CD4-positive, alpha-beta T cell treated with Interleukin-15 for 4 hours (primary cell): ENCODE measurements around the gene PCP2.

ENCODE experiments used
- DNase-seq: peaks from one replicate; pipeline ENCODE4 v3.0.0-alpha.2; 2020; ENCODE audit warnings: low spot score

Gene PCP2

GRCh38 chr19:7618771-7619510, 14.6 kb downstream of the PCP2 start:
- no peak for DNase-seq

GRCh38 chr19:7618348-7618747, 15.2 kb downstream of the PCP2 start:
- DNase-seq = no peak

- no peak for DNase-seq
Measured at GRCh38 chr19:7617735-7618134, 15.8 kb downstream of the PCP2 start.

DNA sequence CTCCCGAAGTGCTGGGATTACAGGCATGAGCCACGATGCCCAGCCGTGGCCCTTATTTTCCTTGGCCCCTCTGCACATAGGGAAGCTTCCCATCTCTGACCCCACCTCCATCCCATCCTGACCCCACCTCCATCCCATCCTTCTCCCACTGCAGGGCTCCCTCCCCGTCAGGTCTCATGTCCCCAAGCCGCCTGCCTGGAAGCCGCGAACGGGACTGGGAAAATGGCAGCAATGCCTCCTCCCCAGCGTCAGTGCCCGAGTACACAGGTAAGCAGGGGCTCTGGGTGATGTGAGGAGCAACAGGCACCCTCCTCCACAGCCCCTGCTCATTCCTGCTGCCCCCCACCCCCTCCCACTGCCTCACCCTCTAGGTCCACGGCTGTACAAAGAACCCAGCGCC, 16.3 kb downstream of the PCP2 start:
- DNase-seq = no peak

- no peak for DNase-seq
Measured at GRCh38 chr19:7614859-7615741, 18.4 kb downstream of the PCP2 start.

- DNase-seq = no peak
Measured at GRCh38 chr19:7612282-7613274, 20.9 kb downstream of the PCP2 start.

GRCh38 chr19:7611541-7612279, 21.8 kb downstream of the PCP2 start:
- no peak for DNase-seq

- no peak for DNase-seq
Measured at GRCh38 chr19:7610491-7611240, 22.9 kb downstream of the PCP2 start.

GRCh38 chr19:7607874-7608560, 25.5 kb downstream of the PCP2 start:
- DNase-seq = no peak

DNA sequence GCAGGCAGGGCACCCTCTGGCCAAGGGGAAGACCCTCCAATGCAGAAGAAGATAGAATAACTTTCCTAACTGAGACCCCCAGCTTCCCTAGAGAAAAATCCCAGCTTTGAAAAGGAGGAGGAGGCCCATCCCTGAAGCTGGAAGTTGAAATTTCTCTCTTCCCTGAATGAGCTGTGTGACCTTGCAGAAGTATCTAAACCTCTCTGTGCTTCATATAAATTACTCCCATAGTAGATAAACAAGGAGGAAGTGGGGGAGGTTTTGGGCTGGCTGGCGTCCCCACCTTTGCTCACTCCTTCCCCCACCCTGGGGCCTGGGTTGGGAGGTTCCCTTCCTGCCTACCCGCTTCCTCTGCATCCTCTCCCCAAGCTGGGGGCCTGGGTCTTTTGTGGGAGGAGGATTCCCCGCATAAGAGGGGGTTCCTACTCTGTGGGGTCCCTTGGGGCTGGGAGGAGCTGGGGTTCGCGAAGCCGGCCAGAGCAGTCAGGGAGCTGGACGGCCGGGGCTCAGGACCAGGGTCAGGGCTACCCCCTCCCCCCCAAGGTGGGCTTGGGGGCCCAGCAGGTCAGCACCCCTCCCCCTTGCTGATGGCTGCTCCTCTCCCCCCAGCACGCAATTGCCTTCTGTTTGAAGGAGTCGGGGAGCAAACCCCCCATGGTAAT, 26.2 kb downstream of the PCP2 start:
- no peak for DNase-seq

DNA sequence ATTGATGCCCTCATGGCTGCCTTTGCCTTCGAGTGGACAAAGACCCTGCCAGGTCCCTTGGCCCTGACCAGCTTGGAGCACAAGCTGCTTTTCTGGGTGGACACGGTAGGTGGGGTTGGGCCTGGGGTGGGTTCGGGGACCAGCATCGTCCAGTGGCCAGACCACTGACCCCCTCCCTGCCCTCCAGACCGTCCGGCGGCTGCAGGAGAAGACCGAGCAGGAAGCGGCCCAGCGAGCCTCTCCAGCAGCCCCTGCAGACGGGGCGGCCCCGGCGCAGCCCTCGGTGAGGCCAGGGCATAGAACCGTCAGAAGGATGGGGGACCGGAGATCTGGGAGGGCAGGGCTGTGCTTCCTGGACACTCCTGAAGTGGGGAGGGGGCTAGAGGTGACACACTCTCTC, 27.2 kb downstream of the PCP2 start:
- DNase-seq = no peak

DNA sequence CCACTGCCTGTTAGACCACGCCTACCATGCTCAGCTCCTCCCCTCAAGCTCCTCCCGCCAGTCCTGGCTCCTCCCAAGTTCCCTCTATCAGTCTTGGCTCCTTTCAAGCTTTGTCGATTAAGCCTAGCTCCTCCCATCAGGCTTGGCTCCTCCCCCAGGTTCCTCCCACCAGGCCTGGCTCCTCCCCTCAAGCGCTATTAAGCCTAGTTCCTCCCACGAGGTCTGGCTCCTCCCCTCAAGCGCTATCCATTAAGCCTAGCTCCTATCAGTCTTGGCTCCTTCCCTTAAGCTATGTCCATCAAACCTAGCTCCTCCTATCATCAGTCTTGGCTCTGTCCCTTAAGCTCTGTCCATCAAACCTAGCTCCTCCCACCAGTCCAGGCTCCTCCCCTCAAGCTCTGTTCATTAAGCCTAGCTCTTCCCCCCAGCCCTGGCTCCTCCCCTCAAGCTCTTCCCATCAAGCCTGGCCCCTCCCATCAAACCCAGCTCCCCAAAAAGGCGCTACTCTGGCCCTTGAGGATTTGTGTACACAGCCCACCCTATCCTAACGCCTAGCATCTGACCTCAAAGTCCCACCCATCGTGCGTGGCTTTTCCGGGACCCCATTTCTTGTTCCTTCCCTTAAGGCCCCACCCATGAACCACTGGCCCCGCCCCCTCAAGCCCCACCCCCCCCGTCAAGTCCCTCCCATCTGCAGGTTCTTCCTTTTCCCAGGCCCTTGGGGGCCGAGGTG, 27.9 kb downstream of the PCP2 start:
- DNase-seq = no peak

DNA sequence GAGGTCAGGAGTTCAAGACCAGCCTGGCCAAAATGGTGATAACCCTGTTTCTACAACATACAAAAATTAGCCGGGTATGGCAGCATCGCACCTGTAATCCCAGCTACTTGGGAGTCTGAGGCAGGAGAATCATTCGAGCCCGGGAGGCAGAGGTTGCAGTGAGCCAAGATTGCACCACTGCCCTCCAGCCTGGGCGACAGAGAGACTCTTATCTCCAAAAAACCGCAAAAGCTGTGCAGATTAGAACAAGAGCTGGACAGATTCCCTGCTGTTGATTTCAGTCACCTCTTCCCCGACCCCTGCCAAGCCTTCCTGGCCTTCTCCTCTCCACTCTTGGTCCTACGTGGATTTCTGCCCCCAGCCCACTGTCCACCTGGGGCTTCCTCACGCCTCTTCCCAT, 29.6 kb downstream of the PCP2 start:
- no peak for DNase-seq

DNA sequence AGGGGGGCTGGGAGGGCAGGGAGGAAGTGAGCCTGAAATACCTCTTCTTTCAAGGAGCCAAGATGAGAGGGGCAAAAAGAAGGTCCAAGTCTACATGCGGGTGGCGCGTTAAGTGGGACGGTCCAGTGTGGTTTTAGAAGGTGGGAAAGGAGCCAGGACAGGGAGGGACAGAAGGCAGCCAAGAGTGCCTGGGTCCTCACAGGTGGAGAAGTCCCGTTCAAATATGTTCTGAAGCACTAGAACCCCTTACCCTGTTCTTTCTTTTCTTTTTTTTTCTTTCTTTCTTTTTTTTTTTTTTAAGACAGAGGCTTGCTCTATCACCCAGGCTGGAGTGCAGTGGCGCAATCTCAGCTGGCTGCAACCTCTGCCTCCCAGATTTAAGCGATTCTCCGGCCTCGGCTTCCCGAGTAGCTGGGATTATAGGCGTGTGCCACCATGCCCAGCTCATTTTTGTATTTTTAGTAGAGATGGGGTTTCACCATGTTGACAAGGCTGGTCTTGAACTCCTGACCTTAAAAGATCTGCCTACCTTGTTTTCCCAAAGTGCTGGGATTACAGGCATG, 30.5 kb downstream of the PCP2 start:
- DNase-seq = no peak

- DNase-seq = no peak
Measured at GRCh38 chr19:7602240-7602934, 31.1 kb downstream of the PCP2 start.

DNA sequence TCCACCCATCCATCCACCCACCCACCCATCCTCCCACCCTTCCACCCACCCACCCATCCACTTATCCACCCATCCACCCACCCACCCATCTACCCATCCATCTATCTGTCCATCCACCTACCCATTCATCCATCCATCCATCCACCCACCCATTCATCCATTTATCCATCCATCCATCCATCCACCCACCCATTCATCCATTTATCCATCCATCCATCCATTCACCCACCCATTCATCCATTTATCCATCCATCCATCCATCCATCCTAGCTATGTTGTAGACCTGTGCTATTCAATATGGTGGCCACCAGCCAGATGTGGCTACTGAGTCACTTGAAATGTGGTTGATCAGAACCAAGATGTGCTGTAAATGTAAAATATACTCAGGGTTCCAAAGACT, 32.8 kb downstream of the PCP2 start:
- no peak for DNase-seq

GRCh38 chr19:7598180-7598579, 35.3 kb downstream of the PCP2 start:
- no peak for DNase-seq

DNA sequence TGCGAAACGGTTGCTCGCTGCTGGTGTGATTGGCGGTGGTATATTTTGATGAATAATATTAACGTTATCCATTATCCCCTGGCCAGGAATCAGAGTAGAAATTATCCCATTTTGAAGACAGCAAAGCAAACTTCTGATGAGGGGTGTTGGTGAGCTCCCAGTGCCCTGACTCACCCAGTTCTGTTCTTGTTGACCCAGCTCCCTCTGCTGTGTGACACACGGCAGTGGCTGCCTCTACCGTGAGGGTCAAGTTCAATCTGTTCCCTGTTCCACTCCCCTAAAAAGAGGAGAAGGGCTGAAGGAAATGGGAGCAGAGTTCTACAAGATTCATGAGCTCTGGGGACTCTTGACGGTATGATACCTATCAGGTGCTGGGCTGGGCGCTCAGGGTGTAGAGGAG, 35.8 kb downstream of the PCP2 start:
- no peak for DNase-seq
